A673 (cell line): ENCODE data around the gene GRB7. TPM values are rescaled to one million over a fixed set of nuclear protein-coding genes. Genes with fewer than 3 reads are reported as not detected.
"Not testable (repeated sequence)": the region's sequence is repeated elsewhere in the genome, so short reads cannot be mapped to it uniquely, and the experiment has no call there.

Experiments
- BruUV-seq: library from RNA; stranded (reverse); fragments of 400-500 nt; replicated peaks from 2 replicates; lab custom pipeline; 2021; lab: Mats Ljungman, UMichigan
- CTCF ChIA-PET: fragments of 300-600 bp; sonication (Branson Sonifier 250); formaldehyde crosslinking; loops from one replicate; lab custom pipeline; 2022; ENCODE audit warnings: antibody characterized with exemption; lab: Charles Lee
- POLR2A ChIA-PET: fragments of 300-600 bp; sonication (Branson Sonifier 250); formaldehyde crosslinking; loops from one replicate; lab custom pipeline; 2022; ENCODE audit warnings: antibody characterized with exemption; ENCODE audit not compliant: low non-redundant PET; lab: Charles Lee
- DNase-seq: peaks from one replicate; pipeline ENCODE4 v3.0.0-alpha.2; 2015; ENCODE audit warnings: low spot score
- H3K27ac ChIP-seq: fragments of 200-600 bp; sonication (generic); 2 replicates; pipeline ENCODE4 v1.5.1; 2016; ENCODE audit warnings: mixed run types, low read depth, mild to moderate bottlenecking, mixed read lengths, antibody characterized with exemption, low read length; ENCODE audit not compliant: poor library complexity, severe bottlenecking
- H3K27me3 ChIP-seq: fragments of 200-600 bp; sonication (generic); replicated peaks from 2 replicates; pipeline ENCODE4 v1.6.1; 2017; ENCODE audit warnings: mixed run types, low read depth, mild to moderate bottlenecking, mixed read lengths, antibody characterized with exemption, low read length; ENCODE audit not compliant: insufficient read depth, poor library complexity
- H3K36me3 ChIP-seq: fragments of 200-600 bp; sonication (generic); 2 replicates; pipeline ENCODE4 v1.6.1; 2016; ENCODE audit warnings: mixed run types, mild to moderate bottlenecking, mixed read lengths, antibody characterized with exemption, low read length; ENCODE audit not compliant: insufficient read depth, poor library complexity, severe bottlenecking
- H3K4me1 ChIP-seq: fragments of 200-600 bp; sonication (generic); 2 replicates; pipeline ENCODE4 v1.6.1; 2017; ENCODE audit warnings: mixed run types, mild to moderate bottlenecking, mixed read lengths, antibody characterized with exemption, low read length; ENCODE audit not compliant: insufficient read depth, poor library complexity, severe bottlenecking
- H3K4me3 ChIP-seq: fragments of 200-600 bp; sonication (generic); 2 replicates; pipeline ENCODE4 v1.5.1; 2016; ENCODE audit warnings: low read depth, mixed run types, mild to moderate bottlenecking, mixed read lengths, low read length; ENCODE audit not compliant: poor library complexity, severe bottlenecking
- H3K9me3 ChIP-seq: fragments of 200-600 bp; sonication (generic); 2 replicates; pipeline ENCODE4 v1.6.1; 2016; ENCODE audit warnings: mixed run types, low read depth, mild to moderate bottlenecking, mixed read lengths, antibody characterized with exemption, low read length; ENCODE audit not compliant: poor library complexity, severe bottlenecking
- CTCF ChIP-seq: fragments of 300-800, 200-600 bp; sonication (generic); conservative IDR thresholded peaks from 2 replicates; pipeline ENCODE4 v1.5.1; 2017; ENCODE audit warnings: low read depth, mild to moderate bottlenecking, antibody characterized with exemption, low read length, moderate library complexity, mixed read lengths
- EZH2 ChIP-seq: fragments of 200-600 bp; sonication (generic); IDR thresholded peaks from 2 replicates; pipeline ENCODE4 v1.6.1; 2017; ENCODE audit warnings: borderline replicate concordance, low read depth, mild to moderate bottlenecking, mixed read lengths, antibody characterized with exemption, low read length; ENCODE audit not compliant: poor library complexity, severe bottlenecking
- intact Hi-C: fragments of 100-400 bp; cut with micrococcal nuclease; formaldehyde crosslinking; loops from one replicate; pipeline ENCODE4 v1.10.0; 2022; ENCODE audit not compliant: unreplicated experiment
- total RNA-seq: library from RNA; stranded (reverse); gene quantifications from 2 replicates; pipeline ENCODE4 v1.2.3, GENCODE V29; 2021

The GRB7 gene
- total RNA-seq, 1 experiment from 2014 or later: 0.62 TPM

DNA sequence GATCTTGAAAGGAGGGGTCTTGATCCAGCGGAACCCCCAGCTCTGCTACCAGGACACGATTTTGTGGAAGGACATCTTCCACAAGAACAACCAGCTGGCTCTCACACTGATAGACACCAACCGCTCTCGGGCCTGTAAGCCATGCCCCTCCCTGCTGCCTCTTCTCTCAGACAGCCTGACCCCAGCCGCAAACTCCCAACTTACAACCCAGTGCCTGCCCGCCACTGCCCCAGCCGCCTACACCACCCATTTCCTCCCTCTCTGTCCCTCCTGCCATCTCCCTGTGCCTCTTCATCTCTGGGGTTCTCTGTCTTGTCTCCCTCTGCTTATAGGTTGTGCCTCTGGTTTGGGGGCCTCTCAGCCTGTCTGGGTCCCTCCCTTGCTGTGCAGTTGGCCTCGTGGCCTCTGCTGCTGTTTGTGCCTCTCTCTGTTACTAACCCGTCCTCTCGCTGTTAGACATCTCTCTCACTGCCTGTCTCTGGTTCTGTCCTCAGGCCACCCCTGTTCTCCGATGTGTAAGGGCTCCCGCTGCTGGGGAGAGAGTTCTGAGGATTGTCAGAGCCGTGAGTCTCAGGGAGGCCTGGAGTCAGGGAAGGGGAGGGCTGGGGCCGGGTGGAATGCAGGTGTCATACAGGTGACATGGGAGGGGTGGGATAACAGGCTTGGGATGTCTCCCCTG is 28.3 kb upstream of the GRB7 start:
- no peaks in the 10 kb centered on the region for H3K4me1 ChIP-seq
- H3K36me3 ChIP-seq: no peaks in the 10 kb centered on the region
- CTCF ChIA-PET: no interaction called here
- no peak overlapping the region for H3K27ac ChIP-seq
- H3K4me3 ChIP-seq: no peak overlapping the region
- H3K27me3 ChIP-seq: no peaks in the 10 kb centered on the region
- TF ChIP-seq EZH2: no peak
- TF ChIP-seq CTCF: no peak
- POLR2A ChIA-PET: no interaction called here
- intact Hi-C loops: no loop called here
- DNase-seq: no peak
- H3K9me3 ChIP-seq: no peaks in the 10 kb centered on the region
- no TSS peak for BruUV-seq

DNA sequence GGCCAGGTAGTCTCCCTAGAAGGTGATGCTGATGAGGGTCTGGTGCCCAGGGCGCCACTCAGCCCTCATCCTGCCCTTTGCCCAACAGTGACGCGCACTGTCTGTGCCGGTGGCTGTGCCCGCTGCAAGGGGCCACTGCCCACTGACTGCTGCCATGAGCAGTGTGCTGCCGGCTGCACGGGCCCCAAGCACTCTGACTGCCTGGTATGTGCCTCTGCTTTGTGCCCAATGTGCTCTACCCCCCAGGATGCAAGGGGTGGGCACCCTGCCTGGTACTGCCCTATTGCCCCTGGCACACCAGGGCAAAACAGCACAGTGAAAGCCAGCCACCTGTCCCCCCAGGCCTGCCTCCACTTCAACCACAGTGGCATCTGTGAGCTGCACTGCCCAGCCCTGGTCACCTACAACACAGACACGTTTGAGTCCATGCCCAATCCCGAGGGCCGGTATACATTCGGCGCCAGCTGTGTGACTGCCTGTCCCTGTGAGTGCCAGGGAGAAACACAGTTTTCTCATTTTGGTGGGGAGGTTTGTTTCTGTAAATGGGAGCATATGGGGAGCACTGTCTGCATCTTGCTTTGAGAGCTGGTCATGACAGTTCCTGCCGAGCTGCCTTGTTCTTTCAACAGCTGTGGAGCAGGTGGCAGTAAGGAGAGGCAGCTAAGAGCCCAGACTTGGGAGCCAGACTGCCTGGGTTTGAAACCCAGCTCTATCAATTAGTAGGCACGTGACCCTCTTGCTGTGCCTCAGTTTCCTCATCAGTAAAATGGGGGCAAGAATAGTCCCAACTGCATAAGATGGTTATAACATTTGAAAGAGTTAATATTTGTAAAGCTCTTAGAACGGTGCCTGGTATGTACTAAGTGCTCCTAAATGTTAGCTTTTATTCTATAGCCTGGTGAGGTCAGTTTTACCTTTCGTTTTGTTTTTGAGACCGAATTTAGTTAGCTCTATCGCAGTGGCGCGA is 27.5 kb upstream of the GRB7 start:
- no peak for TF ChIP-seq EZH2
- no peak for TF ChIP-seq CTCF
- ChIA-PET CTCF (no interaction called here), POLR2A (no interaction called here)
- Histone ChIP-seq H3K27ac (no peak overlapping the region), H3K36me3 (no peaks in the 10 kb centered on the region), H3K4me1 (no peaks in the 10 kb centered on the region), H3K4me3 (no peak overlapping the region), H3K9me3 (no peaks in the 10 kb centered on the region), H3K27me3 (no peaks in the 10 kb centered on the region)
- intact Hi-C loops: no loop called here
- no peak for DNase-seq
- BruUV-seq: no TSS peak

DNA sequence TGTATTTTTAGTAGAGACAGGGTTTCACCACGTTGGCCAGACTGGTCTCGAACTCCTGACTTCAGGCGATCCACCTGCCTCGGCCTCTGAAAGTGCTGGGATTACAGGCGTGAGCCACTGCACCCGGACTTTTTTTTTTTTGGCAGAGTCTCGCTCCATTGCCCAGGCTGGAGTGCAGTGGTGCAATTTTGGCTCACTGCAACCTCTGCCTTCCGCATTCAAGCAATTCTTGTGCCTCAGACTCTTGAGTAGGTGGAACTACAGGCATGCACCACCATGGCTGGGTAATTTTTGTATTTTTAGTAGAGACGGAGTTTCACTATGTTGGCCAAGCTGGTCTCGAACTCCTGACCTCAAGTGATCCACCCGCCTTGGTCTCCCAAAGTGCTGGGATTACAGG is 26.7 kb upstream of the GRB7 start:
- BruUV-seq, H3K36me3 ChIP-seq, CTCF ChIA-PET, H3K27me3 ChIP-seq, intact Hi-C loops, DNase-seq, H3K27ac ChIP-seq, H3K4me3 ChIP-seq, H3K9me3 ChIP-seq, POLR2A ChIA-PET, H3K4me1 ChIP-seq: not testable (repeated sequence)
